Hematopoietic multipotent progenitor cell treated with erythropoietin and hydrocortisone succinate and interleukin-3 and kit ligand, for 4 days (in vitro differentiated cells): ENCODE data around the gene MALSU1.

Experiments
- DNase-seq: peaks from one replicate; pipeline ENCODE4 v3.0.0-alpha.2; 2015

Gene MALSU1

DNA sequence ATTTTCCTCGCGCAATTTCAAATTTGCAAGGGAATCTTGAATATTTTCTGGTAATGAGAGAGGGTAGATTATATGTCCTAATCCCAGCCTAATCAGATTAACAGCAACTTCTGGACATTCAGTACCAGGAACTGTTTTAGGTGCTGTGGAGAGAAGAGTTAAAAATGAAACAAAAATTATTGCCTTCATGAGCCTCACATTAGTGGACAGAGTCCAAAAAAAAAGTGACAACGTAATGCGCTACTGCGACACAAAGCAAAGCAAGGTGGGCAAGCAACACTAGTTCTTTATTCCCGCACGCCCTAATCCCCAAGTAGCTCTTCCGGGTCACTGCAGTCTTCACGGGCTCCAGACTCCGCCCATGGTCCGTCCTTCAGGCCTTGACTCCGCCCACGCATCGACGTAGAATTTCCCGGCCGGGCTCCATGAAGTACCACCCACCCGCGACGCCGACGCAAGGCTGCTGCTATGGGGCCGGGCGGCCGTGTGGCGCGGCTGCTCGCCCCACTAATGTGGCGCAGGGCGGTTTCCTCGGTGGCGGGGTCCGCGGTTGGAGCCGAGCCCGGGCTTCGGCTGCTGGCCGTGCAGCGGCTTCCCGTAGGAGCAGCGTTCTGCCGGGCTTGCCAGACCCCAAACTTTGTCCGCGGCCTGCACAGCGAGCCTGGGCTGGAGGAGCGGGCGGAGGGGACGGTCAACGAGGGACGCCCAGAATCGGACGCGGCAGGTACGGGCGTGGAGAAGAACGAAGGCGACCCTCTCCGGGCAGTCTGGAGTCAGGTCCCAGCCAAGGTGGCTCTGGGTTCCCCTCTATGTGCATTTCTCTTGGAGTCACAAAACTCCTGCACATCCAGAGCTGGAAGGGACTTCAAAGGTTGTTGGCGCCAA is at the start of gene MALSU1:
Gene MALSU1, plus strand, starts transcription at position 455 of the 885 bp plus-strand sequence. Its CDS starts 14 bp downstream, at position 469.
- peak; percentile 99 for DNase-seq

DNA sequence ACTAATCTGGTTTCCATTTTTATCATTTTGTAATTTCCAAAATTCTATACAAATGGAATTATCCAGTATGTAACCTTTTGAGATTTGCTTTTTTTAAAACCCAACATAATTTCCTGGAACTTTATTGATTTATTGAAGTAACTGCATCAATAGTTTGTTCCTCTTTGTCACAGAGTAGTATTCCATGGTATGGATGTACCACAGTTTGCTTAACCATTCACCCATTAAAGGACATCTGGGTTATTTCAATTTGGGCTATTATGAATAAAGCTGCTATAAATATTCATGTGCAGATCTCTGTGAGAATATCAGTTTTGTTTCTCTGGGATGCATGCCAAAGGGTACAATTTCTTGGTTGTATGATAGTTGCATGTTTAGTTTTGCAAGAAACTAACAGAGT is 49.7 kb upstream of the MALSU1 start:
- no peak for DNase-seq

DNA sequence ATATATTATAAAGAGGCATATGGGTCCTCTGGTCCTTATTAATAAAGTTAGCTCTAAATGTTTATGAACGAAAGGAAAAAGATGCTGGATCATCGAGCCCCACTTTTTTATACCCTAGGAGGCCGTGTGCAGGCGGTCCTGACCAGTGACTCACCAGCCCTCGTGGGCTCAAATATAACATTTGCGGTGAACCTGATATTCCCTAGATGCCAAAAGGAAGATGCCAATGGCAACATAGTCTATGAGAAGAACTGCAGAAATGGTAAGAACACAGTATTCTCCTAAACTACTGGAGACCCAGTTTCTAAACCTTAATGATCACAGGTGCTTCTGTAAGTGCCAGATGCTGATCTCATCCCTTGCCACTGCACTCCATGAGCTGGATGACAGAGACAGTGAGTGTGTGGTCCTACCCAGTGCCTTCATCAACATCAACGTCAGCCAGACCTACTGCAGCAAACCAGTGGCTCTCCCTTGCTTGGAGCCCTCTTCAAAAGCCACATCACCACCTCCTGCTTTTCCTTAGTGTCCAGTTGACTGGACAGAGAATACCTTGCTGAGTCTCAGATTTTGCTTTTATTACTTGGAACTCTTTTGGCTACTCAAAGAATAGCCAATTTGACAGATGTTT is 45.0 kb upstream of the MALSU1 start:
- DNase-seq, result no peak

DNA sequence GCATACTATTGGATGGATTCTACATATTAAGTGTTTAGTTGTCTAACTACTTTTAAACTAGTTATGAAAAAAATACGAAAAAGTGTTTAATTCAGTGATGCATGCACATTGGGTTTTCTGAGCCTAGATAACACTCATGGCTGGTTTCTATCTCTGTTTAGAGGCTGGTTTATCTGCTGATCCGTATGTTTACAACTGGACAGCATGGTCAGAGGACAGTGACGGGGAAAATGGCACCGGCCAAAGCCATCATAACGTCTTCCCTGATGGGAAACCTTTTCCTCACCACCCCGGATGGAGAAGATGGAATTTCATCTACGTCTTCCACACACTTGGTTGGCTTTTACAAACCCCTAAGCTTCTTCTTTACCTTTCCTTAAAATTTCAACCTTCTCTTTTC is 42.4 kb upstream of the MALSU1 start:
- no peak for DNase-seq

DNA sequence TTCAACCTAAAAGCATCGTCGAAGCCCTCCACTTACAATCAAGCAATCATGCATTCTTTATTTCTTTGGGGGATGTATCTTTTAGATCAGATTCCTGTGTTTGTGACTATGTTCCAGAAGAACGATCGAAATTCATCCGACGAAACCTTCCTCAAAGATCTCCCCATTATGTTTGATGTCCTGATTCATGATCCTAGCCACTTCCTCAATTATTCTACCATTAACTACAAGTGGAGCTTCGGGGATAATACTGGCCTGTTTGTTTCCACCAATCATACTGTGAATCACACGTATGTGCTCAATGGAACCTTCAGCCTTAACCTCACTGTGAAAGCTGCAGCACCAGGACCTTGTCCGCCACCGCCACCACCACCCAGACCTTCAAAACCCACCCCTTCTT is 38.8 kb upstream of the MALSU1 start:
- no peak for DNase-seq

DNA sequence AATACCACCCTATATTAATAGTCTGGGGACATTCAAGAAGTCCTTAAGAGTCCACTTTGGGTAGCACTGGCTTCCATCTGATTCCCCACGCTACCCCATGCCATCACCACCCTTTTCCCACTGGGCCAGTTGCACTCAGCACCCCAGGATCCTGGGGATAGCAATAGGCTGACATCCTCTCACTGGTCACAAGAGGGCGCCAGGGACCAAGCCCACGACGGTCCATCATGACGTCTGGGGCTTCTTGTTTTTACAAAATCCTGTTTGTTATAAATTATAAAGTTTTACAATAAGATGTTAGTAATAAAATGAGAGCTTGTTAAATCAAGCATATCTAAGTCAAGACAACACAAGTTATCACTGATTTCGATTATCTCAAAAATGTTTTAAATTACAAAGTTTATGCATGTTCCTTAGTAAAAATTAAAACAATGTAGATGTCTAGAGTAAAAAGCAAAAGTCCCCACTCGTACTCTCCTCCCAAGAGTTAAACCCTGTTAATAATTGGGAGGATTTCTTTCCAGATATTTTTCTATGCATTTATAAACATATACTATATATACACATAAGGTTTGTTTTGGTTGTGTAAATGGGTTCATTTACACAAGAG is 37.2 kb upstream of the MALSU1 start:
- DNase-seq, result peak; percentile 85

DNA sequence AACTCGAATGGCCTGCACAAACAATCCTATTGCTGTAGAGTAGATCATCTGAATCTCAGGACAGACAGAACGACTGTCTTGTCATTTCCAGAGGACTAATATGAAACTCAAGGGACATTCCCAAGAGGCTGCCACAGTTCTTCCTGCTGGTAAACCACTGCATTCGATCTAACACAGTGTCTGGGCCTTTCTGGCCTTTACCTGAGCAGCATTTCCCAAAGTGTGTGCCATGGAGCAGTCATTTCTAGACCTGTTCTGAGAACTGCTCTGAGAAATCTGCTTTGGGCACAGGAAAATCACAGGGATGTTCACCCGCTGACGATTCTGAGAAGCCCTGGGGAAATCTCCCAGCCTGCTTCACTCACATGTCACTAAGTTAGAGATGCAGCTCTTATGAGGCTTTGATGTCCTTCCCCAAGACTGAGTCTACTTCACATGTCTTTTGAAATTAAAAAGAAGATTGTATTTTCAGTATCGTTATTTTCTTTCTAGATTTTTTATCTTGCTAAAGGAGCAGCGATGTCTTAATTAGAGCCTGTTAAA is 34.2 kb upstream of the MALSU1 start:
- no peak for DNase-seq

DNA sequence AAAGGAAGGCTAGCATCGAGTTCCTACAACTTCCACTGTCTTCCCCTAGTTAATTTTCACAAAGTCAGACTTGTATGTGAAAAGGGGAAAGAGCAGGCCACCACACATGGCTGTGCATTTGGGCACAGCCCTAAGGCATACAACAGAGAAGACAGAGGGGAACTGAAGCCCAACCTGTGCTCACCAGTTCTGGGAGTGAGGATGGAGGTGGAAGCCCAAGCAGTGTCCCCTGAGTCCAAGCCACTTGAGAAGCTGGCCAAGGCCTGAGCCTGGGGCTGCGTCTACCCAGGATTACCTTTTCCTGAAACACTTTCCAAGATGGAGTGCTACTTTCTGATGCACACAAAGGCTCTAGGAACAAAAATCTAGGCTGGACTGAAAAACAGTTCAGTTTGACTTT is 32.2 kb upstream of the MALSU1 start:
- no peak for DNase-seq

DNA sequence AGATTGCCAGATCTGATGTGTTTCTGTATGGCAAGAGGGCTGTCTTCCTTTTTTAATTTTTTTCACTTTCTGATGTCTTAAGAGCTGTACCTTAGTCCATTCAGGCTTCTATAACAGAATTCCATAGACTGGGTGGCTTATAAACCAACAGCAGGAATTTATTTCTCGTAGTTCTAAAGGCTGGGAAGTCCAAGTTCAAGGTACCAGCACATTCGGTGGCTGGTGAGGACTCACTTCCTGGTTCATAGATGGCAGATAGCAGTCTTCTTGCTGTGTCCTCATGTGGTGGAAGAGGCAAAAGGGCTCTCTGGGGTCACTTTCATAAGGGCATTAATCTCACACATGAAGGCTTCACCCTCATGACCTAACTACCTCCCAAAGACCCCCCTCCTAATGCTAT is 31.8 kb upstream of the MALSU1 start:
- DNase-seq, result no peak

DNA sequence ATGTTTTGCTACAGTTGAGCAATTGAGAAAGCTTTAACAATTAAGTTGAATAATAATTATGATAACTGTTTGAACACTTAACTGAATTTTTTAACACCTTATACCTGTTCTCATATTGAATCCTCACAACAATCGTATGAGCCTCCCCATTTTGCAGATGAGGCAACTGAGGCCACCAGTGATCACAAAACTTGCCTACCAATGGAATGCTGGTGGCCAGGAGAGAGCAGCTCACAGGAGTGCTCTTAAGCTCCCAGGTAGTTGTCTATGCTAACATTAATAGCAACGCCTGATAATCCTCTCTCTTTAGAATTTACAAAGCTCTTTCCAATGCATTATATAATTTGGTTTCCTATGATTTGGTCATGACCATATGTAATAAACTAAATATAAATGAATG is 31.0 kb upstream of the MALSU1 start:
- no peak for DNase-seq

DNA sequence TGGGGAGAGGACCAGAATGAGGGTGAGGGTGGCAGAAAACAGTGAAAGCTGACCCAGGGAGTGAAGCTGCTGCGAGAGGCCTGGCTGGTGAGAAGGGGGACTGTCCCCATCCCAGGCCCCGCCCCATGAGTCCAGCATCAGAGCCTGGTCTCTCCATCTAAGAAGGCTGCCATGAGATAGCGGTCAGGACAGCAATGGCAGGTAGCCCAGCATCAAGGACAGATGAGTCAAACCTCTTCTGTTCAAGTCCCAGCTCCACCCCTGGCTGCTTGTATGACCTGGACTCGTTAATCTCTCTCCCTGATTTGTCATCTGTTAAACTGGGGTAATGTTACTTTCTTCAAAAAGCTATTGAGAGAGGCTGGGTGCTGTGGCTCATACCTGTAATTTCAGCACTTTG is 30.4 kb upstream of the MALSU1 start:
- no peak for DNase-seq

DNA sequence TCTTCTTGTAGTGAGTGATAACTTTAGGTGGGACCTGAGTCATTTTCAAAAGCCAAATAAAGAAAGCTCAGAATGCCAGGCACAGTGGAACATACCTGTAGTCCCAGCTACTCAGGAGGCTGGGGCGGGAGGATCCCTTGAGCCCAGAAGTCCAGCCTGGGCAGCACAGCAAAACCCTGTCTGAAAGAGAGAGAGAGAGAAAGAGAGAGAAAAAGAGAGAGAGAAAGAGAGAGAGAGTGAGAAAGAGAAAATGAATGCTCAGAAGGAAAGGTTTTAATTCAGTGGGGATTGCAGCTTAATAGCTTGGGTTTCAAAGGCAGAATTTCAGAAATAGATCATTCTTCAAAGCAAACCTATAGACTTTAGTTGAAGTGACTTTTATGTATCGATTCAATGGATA is 26.9 kb upstream of the MALSU1 start:
- no peak for DNase-seq

DNA sequence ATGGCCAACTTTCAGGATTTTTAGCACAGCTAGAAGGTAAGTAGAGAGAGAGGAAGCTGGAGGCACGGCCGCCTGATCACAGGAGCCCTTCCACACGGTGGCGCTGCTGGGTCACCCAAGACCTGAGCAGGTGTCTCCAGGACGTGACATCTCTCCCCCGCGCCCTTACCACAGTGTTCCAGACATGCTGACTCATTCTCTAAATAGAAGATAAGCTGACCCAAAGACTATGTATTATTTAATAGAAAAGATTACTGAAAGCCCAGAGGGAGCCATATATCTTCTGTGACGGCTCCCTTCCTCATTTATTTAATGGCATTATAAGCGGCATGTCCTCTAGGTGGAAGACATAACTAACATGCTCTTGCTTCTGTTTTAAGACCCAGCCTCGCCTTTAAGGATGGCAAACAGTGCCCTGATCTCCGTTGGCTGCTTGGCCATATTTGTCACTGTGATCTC is 26.0 kb upstream of the MALSU1 start:
- peak; percentile 97 for DNase-seq

DNA sequence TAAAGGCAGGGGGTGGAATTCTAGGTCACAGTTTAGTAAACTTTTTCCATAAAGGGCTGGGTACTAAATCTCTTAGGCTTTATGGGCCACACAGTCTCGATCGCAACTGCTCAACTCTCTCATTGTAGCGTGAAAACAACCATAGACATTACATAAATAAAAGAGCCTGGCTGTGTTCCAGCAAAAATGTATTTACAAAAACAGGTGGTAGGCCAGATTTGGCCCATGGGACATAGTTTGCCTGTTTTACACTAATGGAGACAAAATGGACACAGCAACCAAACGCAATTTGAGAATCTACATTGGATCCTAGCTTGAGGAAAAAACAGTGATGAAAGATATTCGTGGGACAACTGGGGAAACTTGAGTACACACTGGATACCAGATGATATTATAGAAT is 23.2 kb upstream of the MALSU1 start:
- no peak for DNase-seq

DNA sequence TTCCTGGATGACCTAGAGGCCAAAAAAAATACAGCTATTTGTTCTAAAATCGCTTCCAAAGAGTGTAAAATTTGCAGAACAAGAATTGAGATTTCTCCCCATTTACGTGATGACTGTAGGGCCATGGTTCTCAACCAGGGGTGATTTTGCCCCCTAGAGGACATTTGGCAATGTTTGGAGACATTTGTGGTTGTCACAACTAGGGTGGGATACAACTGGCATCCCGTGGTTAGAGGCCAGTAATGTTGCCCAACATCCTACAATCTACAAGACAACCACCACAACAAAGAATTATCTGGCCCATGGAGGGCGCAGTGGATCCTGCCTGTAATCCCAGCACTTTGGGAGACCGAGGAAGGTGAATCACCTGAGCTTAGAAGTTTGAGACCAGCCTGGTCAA is 22.8 kb upstream of the MALSU1 start:
- DNase-seq, result peak; percentile 86

DNA sequence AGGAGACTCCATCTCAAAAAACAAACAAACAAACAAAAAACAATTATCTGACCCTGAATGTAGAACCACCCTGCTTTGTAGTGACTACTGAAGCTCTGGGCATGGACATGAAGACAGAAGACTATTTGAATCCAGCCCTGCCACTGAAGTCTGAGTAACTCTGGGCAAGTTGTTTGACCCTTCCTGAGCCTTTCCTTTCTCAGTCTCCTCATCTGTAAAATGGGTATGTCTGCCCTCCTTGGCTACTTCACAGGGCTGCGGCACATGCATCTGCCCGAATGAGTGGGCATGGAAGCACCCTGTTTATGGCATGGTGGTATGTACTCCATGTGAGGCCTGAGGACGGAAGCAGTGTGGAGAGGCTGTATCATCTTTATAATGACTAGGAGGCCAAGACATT is 22.2 kb upstream of the MALSU1 start:
- DNase-seq, result no peak

DNA sequence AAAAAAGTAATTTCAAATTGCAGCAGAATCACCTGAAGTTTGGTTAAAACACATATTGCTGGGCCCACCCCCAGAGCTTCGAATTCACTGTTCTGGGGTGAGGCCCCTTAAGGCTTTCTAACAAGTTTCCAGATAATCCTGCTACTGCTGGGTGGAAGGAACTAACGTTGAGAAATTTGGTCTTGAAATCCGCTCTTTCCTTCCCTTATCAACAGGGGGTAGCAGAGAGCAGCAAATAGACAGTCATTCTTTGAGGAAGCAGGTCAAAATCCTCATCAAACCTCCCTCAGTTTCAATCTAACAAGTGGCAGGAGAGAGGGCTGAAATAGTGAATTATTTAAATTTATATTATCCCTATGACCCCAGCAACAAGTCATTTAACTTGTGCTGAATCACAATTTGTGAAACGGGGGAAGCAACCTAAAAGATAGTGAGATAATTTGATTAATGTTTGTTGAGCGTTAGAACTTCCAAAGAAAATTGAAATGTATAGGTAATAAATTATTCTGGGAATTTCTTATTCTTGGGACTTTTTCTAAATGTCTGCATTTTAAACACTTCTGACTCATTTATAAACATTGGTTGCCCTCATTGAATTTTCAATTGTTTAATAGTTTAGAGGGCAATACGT is 21.7 kb upstream of the MALSU1 start:
- peak; percentile 92 for DNase-seq

DNA sequence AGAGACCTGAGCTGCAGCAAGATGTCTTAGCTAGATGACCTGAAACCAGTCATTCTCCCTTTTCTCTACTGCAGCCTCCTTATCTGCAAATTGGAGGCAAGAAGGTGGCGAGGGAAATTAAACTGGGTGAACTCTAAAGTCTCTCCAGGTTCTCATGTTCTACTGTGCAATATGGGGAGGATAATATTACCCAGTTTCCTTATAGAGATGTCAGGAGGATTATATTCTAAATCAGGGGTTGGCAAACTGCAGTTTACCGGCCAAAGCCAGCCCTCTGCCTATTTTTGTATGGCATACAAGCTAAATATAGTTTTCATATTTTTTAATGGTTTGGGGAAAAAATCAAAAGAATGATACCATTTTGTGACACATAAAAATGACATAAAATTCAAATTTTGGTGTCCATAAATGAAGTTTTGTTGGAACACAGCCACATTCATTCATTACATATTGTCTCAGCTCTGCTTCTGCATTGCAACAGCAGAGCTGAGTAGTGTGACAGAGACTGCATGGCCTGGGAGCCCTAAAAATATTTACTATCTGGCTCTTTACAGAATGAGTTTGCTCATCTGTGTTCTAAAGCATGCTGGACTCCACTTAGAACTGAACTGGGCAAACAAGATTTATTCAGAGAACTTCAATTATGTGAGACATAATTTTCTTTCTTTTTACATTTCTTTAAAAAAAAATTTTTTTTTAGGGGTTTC is 19.2 kb upstream of the MALSU1 start:
- no peak for DNase-seq

DNA sequence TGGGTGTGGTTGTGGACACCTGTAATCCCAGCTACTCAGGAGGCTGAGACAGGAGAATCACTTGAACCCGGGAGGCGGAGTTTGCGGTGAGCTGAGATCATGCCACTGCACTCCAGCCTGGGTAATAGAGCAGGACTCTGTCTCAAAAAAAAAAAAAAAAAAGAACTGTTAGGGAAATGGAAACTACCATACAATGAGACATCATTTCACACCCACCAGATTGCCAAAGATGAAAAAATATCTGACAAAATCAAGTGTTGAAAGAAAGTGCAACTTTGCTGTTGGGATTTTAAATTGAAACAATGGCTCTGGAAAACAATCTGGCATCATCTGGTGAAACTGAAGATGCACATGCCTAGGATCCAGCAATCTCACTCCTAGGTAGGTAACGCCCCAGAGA is 16.1 kb upstream of the MALSU1 start:
- DNase-seq, result no peak

DNA sequence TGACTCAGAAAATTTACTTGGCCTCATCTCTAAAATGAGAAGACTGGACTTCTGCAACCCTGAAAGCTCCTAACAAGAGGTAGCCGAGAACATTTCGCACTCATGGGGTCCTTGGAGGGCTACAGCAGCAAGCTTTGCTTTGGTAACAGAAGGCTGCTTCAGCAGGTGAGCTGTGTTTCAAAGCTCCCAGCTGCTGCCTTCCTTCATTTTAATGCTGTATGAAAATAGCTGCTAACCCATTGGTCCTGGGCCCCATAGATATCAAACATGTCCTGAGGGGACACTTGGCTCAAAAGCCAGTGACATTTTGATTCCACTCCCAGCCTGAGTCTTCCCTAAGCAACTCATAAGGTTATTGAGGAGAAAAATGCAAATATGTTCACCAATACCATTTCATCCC is 14.3 kb upstream of the MALSU1 start:
- no peak for DNase-seq

DNA sequence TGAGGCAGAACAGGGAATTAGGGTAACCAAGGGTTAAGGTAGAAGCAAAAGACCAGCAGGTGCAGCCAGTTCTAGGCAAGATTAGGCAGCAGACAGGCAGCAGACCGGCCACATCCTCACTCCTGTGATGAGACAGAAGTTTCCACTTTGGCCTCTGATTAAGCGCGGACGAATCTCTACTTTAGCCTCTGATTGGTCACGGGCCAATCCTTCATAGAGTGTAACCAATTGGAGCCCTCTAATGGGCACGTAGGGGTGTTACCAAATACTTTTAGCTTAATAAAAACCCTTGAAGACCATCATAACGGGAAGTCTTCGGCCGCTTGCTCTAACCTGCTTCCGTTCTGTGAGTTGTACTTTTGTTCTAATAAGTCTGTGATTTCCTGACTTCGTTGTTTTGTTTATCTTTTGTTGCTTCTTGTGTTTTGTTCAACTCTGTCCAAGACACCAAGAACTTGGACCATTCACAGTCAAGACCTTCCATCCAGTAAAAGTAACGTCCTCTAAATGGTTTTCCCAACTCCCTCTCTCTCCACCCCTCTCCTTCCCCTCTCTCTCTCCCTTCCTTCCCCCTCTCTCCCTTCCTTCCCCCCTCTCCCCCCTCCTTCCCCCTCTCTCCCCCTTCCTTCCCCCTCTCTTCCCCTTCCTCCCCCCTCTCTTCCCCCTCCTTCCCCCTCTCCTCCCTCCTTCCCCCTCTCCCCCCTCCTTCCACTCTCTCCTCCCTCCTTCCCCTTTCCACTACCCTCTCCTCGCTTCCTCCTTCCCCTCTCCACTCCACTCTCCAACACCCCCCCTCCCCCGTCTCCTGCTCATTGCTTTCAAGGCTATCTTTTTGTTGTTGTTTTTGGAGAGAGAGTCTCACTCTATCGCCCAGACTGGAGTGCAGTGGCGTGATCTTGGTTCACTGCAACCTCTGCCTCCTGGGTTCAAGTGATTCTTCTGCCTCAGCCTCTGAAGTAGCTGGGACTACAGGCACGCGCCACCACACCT is 13.2 kb upstream of the MALSU1 start:
- DNase-seq, result no peak
